ENCODE results near the gene LRCH4.

Gene LRCH4

GRCh38 chr7:100588438-100588837 is 2.5 kb upstream of the LRCH4 start:
- Histone ChIP-seq H3K27ac (ENCODE audit: low read depth, low read length) (no peak overlapping the region), H3K4me3 (ENCODE audit: low read depth, low read length) (no peak overlapping the region), H3K36me3 (ENCODE audit: control insufficient read depth, insufficient read depth, low read length) (no peaks in the 10 kb centered on the region), H3K9ac (ENCODE audit: low read length) (no peak overlapping the region), H3K27me3 (ENCODE audit: control insufficient read depth, insufficient read depth, low read length) (no peaks in the 10 kb centered on the region), H3K9me3 (ENCODE audit: control insufficient read depth, insufficient read depth, low read depth, low read length) (no peaks in the 10 kb centered on the region), H3K4me1 (ENCODE audit: control insufficient read depth, insufficient read depth, low read length) (peaks cover 31% of the 10 kb centered on the region)

GRCh38 chr7:100586266-100587025 is 517 bp upstream of the LRCH4 start, which contains the start of gene FBXO24:
FBXO24 (plus strand) TSS chr7:100586328; CDS start chr7:100586626, 298 bp downstream.
- peak within 1 kb of the TSS; percentile 92 for H3K4me3 ChIP-seq (ENCODE audit: low read depth, low read length)
- no peaks in the 10 kb centered on the region for H3K9me3 ChIP-seq (ENCODE audit: control insufficient read depth, insufficient read depth, low read depth, low read length)
- peak within 1 kb of the TSS; percentile 89 for H3K9ac ChIP-seq (ENCODE audit: low read length)
- H3K27me3 ChIP-seq (ENCODE audit: control insufficient read depth, insufficient read depth, low read length) = no peaks in the 10 kb centered on the region
- peak within 1 kb of the TSS; percentile 74 for H3K27ac ChIP-seq (ENCODE audit: low read depth, low read length)
- peaks cover 38% of the 10 kb centered on the region for H3K4me1 ChIP-seq (ENCODE audit: control insufficient read depth, insufficient read depth, low read length)
- H3K36me3 ChIP-seq (ENCODE audit: control insufficient read depth, insufficient read depth, low read length) = peaks cover 12% of the 10 kb centered on the region

DNA sequence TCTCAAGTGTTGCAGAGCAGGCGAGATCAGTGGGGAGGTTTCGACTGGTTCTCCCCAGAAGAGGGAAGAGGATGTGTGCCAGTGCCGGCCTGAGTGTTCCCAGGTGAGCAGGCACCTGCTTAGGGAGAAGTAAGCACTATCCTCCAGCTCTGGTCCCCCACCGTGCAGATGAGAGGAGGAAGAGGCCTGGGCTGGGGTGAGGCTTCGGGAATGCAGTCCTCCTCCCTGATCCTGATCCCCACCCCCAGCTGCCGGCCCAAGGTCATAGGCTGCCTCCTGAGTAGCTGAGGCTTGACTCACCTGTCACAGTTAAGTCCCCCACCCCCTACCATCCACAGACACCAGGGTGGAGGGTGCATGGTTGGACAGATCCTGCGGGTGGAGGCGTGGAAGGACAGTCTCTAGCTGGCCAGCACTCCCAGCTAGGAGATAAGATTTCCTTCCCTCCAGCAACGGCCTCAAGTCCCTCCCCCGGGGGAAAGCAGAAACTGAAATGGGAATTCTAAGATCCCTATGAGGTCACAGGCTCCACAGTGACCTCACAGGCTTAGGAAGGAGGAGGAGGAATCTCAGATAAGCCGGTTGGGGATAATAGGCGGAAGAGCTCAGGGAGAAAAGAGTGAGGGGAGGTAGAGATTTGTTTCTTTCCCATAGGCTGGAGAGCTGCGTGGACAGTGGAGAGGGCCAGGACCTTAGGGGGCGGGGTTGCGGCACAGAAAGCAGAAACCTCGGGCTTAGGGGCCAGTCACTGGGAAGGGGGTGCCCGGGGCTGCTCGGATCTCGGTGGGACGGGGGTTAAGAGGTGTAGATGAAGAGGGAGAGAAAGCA is 1.0 kb downstream of the LRCH4 start:
- peak overlapping the region; percentile 92 for H3K4me3 ChIP-seq (ENCODE audit: low read depth, low read length)
- no peak overlapping the region; the same call in 1 of the 2 replicates for H3K27ac ChIP-seq (ENCODE audit: low read depth, low read length)
- H3K27me3 ChIP-seq (ENCODE audit: control insufficient read depth, insufficient read depth, low read length) = no peaks in the 10 kb centered on the region
- no peaks in the 10 kb centered on the region for H3K9me3 ChIP-seq (ENCODE audit: control insufficient read depth, insufficient read depth, low read depth, low read length)
- H3K9ac ChIP-seq (ENCODE audit: low read length) = peak overlapping the region; percentile 89
- H3K36me3 ChIP-seq (ENCODE audit: control insufficient read depth, insufficient read depth, low read length) = peaks cover 28% of the 10 kb centered on the region
- H3K4me1 ChIP-seq (ENCODE audit: control insufficient read depth, insufficient read depth, low read length) = peaks cover 30% of the 10 kb centered on the region

- peak overlapping the region; percentile 89 for H3K9ac ChIP-seq (ENCODE audit: low read length)
- no peaks in the 10 kb centered on the region for H3K9me3 ChIP-seq (ENCODE audit: control insufficient read depth, insufficient read depth, low read depth, low read length)
- H3K27ac ChIP-seq (ENCODE audit: low read depth, low read length) = no peak overlapping the region; the same call in 1 of the 2 replicates
- H3K27me3 ChIP-seq (ENCODE audit: control insufficient read depth, insufficient read depth, low read length) = no peaks in the 10 kb centered on the region
- peaks cover 23% of the 10 kb centered on the region for H3K4me1 ChIP-seq (ENCODE audit: control insufficient read depth, insufficient read depth, low read length)
- H3K4me3 ChIP-seq (ENCODE audit: low read depth, low read length) = peak overlapping the region; percentile 92
- H3K36me3 ChIP-seq (ENCODE audit: control insufficient read depth, insufficient read depth, low read length) = peaks cover 33% of the 10 kb centered on the region
Measured at GRCh38 chr7:100584054-100584682, 1.8 kb downstream of the LRCH4 start.

GRCh38 chr7:100583132-100584053 is 2.5 kb downstream of the LRCH4 start:
- peak overlapping the region; percentile 92 for H3K4me3 ChIP-seq (ENCODE audit: low read depth, low read length)
- H3K36me3 ChIP-seq (ENCODE audit: control insufficient read depth, insufficient read depth, low read length) = peaks cover 40% of the 10 kb centered on the region
- no peak overlapping the region; the same call in 1 of the 2 replicates for H3K27ac ChIP-seq (ENCODE audit: low read depth, low read length)
- no peaks in the 10 kb centered on the region for H3K9me3 ChIP-seq (ENCODE audit: control insufficient read depth, insufficient read depth, low read depth, low read length)
- no peaks in the 10 kb centered on the region for H3K27me3 ChIP-seq (ENCODE audit: control insufficient read depth, insufficient read depth, low read length)
- peak overlapping the region; percentile 53 for H3K9ac ChIP-seq (ENCODE audit: low read length)
- peaks cover 21% of the 10 kb centered on the region for H3K4me1 ChIP-seq (ENCODE audit: control insufficient read depth, insufficient read depth, low read length)

DNA sequence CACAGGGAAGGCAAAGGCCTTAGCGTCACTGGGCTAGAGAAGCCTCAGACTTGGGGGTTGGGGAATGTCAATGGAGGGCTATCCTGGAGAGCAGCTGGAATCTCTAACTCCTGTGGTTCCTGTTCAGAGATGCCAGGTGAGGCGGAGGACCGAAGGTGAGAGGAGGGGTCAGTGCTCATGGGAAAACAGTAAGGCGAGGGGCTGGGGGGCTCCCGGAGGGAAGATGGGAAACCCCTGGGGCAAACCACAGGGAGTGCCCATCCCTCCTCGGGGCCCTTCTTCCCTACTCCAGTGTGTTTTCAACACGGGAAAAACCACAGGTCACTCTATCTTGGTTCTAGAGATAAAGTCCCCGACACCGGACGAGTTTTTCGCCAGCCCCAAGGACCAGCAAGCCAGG is 3.3 kb downstream of the LRCH4 start:
- no peaks in the 10 kb centered on the region for H3K9me3 ChIP-seq (ENCODE audit: control insufficient read depth, insufficient read depth, low read depth, low read length)
- H3K4me1 ChIP-seq (ENCODE audit: control insufficient read depth, insufficient read depth, low read length) = peaks cover 21% of the 10 kb centered on the region
- H3K4me3 ChIP-seq (ENCODE audit: low read depth, low read length) = no peak overlapping the region
- peaks cover 48% of the 10 kb centered on the region for H3K36me3 ChIP-seq (ENCODE audit: control insufficient read depth, insufficient read depth, low read length)
- H3K9ac ChIP-seq (ENCODE audit: low read length) = no peak overlapping the region
- no peak overlapping the region for H3K27ac ChIP-seq (ENCODE audit: low read depth, low read length)
- H3K27me3 ChIP-seq (ENCODE audit: control insufficient read depth, insufficient read depth, low read length) = no peaks in the 10 kb centered on the region

DNA sequence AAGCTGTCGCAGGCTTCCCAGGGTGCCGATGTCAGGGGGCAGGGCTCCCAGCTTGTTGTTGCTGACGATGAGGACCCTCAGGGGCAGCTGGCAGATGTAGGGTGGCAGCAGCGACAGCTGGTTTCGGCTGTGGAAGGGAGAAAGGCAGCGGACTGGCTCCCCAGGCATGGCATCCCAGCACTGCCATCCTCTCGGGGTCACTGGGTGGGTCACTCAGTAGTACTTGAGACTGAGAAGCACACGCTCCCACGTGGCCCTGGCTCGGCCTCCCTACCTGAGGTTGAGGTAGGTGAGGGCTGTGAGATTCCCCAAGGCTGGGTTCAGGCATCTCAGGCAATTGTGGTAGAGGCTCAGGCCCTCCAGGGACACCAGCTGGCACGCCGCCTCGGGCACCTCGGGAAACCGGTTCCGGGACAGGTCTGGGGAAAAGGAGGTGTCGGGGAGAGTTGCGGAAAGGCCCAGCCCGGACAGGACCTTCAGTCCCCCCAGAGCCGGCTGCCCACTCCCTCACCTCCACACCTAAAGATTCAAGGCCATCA is 3.8 kb downstream of the LRCH4 start:
- H3K27ac ChIP-seq (ENCODE audit: low read depth, low read length) = no peak overlapping the region
- no peak overlapping the region for H3K9ac ChIP-seq (ENCODE audit: low read length)
- H3K4me3 ChIP-seq (ENCODE audit: low read depth, low read length) = no peak overlapping the region
- H3K4me1 ChIP-seq (ENCODE audit: control insufficient read depth, insufficient read depth, low read length) = peaks cover 21% of the 10 kb centered on the region
- peaks cover 51% of the 10 kb centered on the region for H3K36me3 ChIP-seq (ENCODE audit: control insufficient read depth, insufficient read depth, low read length)
- no peaks in the 10 kb centered on the region for H3K27me3 ChIP-seq (ENCODE audit: control insufficient read depth, insufficient read depth, low read length)
- no peaks in the 10 kb centered on the region for H3K9me3 ChIP-seq (ENCODE audit: control insufficient read depth, insufficient read depth, low read depth, low read length)

DNA sequence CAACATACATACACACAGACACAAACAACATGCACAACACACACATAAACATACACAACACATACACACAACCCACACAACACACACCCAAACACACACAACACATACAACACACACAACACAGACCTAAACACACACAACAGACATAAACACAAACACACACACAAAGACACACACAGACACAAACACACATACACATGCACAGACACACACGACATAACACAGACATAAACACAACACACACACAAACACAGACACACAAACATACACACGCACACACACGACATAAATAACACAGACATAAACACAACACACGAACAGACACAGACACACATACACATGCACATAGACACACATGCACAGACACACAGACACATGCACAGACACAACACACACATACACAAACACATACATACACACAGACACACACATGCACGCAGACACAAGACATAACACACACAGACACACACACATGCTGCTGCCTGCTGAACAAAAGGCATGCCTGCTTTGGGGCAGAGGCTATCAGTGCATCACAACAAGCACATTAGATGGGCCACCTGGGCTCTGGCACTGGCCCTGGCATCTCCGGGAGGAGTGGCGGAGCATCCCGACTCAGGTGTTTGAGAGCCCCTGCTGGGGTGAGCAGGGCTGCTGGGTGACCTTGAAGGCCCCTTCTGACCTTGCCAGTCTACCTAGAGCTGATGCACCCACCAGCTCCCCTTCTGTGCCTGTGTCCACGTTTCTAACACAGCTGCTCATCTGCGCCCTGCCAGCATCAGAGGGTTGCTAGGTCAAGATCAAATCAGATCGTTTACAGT is 5.3 kb downstream of the LRCH4 start:
- H3K4me3 ChIP-seq (ENCODE audit: low read depth, low read length) = no peak overlapping the region
- peaks cover 65% of the 10 kb centered on the region for H3K36me3 ChIP-seq (ENCODE audit: control insufficient read depth, insufficient read depth, low read length)

GRCh38 chr7:100578246-100579183 is 7.4 kb downstream of the LRCH4 start:
- Histone ChIP-seq H3K36me3 (ENCODE audit: control insufficient read depth, insufficient read depth, low read length) (peaks cover 76% of the 10 kb centered on the region), H3K9ac (ENCODE audit: low read length) (no peak overlapping the region)

More for the DNA sequence above, 5.3 kb downstream of the LRCH4 start:
- Histone ChIP-seq H3K27me3 (ENCODE audit: control insufficient read depth, insufficient read depth, low read length) (no peaks in the 10 kb centered on the region), H3K4me1 (ENCODE audit: control insufficient read depth, insufficient read depth, low read length) (peaks cover 21% of the 10 kb centered on the region), H3K27ac (ENCODE audit: low read depth, low read length) (no peak overlapping the region), H3K9me3 (ENCODE audit: control insufficient read depth, insufficient read depth, low read depth, low read length) (no peaks in the 10 kb centered on the region), H3K9ac (ENCODE audit: low read length) (no peak overlapping the region)

More at GRCh38 chr7:100578246-100579183, 7.4 kb downstream of the LRCH4 start:
- no peak overlapping the region for H3K4me3 ChIP-seq (ENCODE audit: low read depth, low read length)
- peaks cover 8% of the 10 kb centered on the region for H3K4me1 ChIP-seq (ENCODE audit: control insufficient read depth, insufficient read depth, low read length)
- H3K27ac ChIP-seq (ENCODE audit: low read depth, low read length) = no peak overlapping the region
- no peaks in the 10 kb centered on the region for H3K27me3 ChIP-seq (ENCODE audit: control insufficient read depth, insufficient read depth, low read length)
- no peaks in the 10 kb centered on the region for H3K9me3 ChIP-seq (ENCODE audit: control insufficient read depth, insufficient read depth, low read depth, low read length)
